HG03439 (cell line): ENCODE results near the gene MCTP1.
"Not testable (repeated sequence)": the region's sequence is repeated elsewhere in the genome, so short reads cannot be mapped to it uniquely, and the experiment has no call there.

ENCODE experiments used
- ATAC-seq: cut with Tn5 transposase; IDR thresholded peaks from one replicate; pipeline ENCODE4 v1.9.1; 2021; ENCODE audit warnings: mild to moderate bottlenecking, moderate library complexity; ENCODE audit not compliant: unreplicated experiment

Gene MCTP1

DNA sequence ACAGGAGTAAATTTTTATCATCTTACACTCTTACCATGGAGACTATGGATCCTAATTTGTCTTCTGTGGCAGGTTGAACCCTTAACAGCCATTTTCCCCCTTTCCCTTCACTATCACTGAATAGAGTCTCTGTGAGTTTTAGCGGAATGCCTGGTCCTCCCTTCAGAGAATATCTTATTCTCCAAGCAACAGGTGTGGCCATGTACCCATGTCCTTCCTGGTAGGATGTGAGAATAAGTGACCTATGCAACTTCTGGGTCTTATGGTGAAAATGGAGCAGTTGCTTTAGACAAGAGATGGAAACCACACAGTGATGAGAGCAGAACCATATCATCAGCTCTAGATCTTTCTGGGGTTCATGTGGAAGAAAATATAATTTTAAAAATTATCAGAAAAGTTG, 312.6 kb downstream of the MCTP1 start:
- no peak for ATAC-seq

DNA sequence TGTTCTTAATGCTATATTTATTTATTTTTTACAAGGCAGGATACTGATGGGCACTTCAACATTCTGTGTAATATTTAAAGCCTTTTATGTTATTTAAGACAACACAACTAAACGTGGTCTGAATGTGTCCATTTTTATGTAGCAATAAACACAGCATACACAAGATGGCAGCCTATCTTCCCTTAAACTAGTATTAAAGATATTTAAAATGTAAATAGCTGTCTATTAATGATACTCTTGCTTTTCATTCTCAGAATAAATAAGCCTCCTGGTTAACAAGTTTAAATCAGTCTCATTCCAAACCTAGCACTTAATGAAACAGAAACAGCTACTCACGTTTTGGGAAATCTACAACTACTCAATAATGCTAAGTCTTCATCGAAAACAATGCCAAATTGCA, 315.7 kb downstream of the MCTP1 start:
- ATAC-seq, result no peak

DNA sequence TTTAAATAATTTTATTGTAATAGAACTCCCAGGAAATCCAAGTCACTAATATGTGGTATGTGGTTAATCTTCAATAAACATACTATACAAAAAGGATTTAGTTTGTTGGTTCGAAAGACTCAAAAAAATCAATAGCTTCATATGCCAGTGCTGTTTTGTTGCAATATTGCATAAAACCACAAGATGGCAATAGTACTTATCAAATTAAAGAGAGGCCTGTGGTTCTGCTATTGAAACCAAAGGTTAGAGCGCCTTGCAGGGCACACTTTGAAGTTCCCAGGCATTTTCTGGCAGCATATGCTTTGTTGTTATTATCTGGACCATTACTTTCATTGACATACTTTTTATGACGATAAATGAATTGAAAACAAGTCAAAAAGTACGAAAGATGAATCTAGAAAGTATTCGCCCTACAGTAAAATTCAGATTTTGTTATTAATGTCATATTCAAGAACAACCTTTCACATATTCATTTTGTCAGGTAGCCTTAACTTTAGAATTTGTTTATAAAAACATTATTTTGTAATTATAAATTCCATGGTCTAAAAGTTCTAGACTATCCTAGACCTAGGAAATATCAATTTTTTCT, 316.3 kb downstream of the MCTP1 start:
- ATAC-seq, result peak; percentile 81

DNA sequence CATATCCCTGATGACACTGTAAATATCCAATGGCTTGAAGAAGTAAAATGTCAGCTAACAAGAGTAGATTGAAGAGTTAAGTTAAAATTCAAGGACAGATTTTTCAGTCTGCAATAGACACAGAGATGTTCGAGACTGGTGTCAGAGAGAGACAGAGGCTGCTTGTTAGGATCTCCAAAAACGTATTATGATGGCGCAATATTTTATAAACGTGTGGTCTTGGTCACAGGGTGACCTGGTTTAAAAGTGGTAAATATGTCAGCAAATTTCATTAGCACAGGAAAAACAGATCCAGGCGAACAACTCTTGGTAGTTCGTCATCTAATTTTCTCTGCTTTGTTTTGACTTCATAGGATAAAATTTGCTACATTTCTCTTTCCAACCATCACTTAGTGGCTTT, 317.4 kb downstream of the MCTP1 start:
- ATAC-seq, result no peak

DNA sequence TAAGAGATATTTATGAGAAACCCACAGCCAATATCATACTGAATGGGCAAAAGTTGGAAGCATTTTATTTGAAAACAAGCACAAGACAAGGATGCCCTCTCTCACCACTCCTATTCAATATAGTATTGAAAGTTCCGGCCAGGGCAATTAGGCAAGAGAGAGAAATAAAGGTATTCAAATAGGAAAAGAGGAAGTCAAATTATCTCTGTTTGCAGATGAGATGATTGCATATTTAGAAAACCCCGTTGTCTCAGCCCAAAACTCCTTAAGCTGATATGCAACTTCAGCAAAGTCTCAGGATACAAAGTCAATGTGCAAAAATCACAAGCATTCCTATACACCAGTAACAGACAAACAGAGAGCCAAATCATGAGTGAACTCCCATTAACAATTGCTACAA, 325.6 kb downstream of the MCTP1 start:
- not testable (repeated sequence) for ATAC-seq

DNA sequence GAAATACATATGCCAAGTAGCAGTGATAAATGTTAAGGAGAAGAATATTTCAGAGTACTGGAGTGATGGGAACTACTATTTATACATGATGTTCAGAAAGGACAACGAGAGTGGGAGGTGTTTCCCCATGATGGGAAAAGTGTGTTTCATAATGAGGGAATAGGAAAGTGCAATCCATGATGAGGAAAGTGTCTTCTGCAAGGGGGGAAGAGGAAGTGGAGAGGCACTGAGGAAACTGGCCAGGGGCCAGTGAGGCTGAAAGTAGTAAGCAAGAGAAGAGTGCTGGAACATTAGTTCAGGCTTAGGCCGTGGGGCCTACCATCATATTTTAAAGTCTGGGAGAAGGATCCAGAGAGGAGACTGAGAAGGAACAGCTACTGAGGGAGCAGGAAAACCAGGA, 339.2 kb downstream of the MCTP1 start:
- ATAC-seq, result no peak

DNA sequence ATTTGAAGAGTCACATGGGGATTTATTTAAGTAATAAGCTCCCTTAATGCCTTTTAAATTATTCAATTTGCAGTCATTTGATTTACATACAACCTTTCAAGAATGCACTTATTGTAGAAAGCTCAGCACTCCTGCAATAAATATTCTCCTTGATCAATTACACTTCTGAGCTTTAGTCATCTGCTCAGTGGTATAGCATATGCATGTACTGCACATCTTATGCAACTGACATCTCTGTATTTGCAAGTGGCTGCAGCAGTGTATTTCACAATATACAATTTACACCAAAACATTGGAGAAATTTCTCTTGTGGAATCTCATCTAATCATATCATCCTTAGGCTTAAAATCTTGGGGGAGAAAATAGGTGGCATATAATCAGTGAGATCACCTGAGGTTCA, 340.7 kb downstream of the MCTP1 start:
- ATAC-seq, result no peak

DNA sequence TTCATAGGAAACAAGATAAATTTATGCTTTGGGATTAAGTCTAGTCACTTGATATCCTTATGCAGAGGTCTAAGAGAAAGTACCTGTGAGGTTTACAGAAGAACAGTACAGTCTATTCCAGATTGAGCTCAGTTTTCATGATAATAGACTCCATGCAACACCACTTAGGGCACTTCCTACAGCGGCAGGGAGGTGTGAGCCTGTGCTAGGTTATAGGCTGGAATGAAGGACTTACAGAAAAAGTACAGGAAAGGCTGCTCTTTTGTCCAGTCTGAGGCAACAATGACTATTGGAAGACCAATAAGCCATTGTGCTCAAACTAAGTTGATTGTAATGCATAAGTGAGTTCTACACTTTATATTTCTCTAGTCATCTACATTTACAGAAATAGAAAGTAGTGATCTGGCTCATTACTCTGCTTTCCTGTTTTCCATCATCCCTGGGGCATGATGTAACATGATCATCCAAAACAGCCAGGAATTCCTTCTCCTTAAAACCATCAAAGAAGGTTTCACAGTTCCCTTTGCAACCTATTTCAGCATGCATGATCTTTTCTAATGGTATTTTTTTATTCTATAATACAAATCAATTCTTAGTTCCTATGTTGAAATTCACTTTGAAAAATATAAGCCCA, 343.7 kb downstream of the MCTP1 start:
- ATAC-seq, result no peak

DNA sequence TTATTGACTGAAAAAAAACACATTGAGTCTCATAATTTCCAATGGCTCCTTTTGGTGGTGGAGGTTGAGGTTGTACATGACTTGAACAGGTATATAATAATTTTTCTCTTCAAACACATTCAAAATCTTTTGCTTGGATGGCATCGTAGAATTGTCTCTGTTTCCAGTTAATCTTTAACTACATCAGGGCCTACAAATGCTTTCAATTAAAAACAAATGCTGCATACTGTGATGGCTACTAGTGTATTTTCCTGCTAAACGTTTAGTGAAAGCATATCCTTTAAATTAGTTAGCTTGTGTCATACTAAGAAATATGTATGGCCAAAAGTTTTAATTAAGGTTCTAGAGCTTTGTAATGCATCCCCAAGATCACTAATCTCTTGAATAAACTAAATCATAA, 352.6 kb downstream of the MCTP1 start:
- ATAC-seq, result no peak

DNA sequence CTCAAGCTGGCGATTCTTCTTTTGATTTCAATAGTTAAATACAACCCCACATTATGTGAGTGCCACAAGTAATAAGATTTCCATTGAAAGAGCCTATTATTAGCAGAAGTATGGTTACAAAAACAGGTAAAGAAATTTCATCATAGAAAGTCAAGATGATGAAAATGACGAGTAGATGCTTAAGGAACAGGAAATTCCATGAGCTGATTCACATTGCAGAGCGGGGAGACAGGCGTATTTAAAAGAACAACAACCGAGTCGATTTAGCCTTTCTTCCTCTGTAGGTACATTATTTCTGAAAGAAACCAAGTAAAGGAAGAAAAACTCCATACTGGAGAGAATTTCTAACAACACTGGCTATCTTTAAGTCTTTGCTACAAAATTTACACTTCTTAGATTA, 356.0 kb downstream of the MCTP1 start:
- ATAC-seq, result no peak

DNA sequence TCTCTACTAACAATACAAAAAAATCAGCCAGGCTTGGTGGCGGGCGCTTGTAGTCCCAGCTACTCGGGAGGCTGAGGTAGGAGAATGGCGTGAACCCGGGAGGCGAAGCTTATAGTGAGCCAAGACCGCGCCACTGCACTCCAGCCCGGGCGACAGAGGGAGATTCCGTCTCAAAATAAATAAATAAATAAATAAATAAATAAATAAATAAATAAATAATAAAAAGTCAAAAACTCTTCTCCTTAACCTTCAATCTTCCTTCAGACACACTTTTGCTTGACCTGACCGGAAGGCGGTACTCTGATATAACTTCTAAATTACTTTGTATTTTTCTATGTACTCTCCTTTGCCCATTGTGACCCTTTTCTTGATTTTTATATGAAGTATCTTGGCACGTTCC, 364.3 kb downstream of the MCTP1 start:
- ATAC-seq, result no peak

DNA sequence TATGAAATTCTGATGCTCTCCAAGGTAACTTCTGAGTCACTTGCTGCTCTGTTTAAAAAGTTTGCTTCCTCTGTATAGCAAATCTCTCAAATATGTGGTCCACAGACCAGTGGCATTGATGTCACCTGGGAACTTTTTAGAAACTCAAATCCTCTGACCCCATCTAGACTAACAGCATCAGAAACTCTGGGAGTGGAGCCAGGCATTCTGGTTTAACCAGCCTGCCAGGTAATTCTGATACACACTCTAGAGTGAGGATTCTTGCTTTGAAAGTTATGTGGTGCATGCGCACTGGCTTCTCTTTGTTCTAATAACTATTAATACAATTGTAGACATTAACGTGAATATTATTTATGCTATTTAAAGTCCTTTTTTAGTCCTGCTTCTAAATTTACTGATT, 368.3 kb downstream of the MCTP1 start:
- ATAC-seq, result no peak

DNA sequence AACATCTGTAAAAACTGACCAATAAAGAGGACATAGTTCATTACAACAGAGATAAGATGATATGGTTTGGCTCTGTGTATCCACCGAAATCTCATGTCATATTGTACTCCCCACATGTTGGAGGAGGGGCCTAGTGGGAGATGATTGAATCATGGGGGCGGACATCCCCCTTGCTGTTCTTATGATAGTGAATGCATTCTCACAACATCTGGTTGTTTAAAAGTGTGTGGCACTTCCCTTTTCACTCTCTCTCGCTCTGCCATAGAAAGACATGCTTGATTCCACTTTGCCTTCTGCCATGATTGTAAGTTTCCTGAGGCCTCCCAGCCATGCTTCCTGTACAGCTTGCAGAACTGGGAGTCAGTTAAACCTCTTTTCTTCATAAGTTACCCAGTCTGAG, 373.6 kb downstream of the MCTP1 start:
- no peak for ATAC-seq

DNA sequence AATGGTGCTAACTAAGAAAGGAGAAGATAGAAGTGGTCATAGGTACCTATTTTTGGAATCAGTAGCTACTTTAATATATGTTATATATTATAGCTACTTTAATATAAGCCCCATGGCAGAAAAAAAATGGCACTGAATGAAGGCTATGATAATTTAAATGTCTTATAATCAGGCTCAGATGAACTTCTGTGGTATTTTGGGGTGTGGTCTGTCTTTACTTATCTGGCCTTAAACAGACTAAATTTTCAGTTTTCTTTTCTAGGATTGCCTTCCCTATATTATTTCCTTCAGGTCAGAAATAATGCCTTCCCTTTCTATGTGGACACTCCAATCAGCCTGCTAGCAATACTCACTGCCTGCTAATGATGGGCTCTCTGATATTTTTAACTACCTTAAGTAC, 374.2 kb downstream of the MCTP1 start:
- ATAC-seq, result no peak

DNA sequence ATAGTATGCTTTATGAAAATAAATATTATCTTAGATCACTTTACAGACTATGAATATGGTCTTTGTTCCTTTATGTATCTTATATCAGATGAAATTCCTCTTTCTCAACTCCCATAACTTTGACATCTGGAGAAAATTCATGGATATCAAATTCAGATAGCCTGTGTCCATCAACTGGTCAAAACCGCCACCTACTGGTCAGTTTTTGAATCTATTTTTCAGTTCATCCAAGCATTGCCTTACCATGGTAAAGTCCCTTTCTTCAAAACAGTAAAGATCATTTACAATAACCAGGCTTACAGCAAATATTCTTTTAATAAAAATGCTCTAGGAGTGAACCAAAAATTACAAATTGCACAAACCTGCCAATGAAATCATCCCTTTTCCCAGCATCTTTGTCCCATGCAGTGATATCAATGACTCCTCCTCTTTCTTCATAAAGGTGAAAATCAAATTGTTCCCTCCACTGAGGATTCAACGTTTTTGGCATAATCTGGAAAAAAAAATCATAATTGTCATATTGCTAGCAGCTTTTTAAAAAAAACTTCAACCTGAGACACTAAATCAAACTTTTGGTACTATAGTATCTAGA, 375.9 kb downstream of the MCTP1 start:
- ATAC-seq, result no peak

DNA sequence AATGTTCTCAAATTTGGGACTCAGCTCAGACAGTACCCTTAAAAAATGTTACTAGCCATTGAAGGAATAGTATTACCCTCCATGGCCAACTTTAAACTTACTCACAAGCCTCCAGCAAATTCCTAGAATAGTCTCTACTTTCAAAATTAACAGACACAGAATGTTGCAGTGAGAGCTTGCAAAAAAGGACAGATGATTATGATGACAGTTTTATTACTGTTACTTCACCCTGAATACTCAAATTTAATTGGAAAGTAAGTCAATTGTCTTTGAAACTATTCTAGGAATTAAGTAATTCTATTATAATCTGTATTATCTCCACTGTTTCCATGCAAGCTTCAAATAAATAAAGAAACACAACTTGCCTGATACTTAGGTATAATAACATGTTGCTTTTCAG, 378.1 kb downstream of the MCTP1 start:
- no peak for ATAC-seq

DNA sequence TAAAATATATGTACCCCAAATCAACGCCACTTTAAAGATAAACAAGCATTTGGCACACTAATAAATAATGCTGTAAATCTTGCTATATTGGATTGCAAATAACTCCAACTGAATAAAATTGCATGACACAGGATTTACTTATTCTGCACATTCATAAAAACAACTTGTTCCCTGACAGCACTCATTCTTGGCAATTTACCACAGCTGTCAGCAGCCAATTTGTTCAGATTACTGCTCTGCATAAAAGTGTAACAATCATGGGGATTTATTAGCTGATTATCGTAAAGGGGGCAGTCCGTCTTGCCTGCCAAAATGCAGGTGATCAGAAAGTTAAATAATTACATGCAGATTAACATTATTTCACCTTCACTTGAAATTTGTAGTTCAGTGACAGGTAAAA, 381.2 kb downstream of the MCTP1 start:
- no peak for ATAC-seq

DNA sequence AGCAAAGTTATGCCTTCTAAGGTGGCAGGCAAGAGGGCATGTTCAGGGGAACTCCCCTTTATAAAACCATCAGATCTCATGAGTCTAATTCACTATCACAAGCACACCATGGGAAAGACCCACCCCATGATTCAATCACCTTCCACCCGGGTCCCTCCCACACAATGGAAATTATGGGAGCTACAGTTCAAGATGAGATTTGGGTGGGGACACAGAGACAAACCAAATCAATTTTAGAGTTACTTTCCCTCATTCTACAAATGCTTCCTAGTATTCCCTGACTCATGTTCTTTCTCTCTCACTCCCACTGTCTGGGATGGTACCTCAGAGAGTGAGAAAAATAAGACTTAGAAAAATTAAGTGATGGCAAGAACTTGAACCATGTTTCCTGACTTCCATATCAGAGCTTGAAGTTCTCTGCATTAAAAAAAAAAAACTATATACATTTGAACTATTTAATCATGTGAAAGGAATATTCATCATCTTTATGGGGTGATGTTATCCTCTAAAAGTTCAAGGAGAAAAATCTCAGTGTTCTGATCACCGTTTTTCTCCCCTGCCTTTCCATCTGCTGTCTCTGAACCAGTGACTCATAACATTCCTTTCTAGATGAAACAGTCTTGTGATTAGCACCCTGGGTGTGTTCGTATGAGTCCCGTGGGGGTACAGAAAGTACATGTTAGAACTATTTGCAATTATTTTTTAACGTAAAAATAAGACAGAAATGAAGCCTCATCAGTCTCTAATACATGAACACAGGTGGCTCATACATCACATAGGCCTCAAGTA, 383.5 kb downstream of the MCTP1 start:
- peak; percentile 77 for ATAC-seq

DNA sequence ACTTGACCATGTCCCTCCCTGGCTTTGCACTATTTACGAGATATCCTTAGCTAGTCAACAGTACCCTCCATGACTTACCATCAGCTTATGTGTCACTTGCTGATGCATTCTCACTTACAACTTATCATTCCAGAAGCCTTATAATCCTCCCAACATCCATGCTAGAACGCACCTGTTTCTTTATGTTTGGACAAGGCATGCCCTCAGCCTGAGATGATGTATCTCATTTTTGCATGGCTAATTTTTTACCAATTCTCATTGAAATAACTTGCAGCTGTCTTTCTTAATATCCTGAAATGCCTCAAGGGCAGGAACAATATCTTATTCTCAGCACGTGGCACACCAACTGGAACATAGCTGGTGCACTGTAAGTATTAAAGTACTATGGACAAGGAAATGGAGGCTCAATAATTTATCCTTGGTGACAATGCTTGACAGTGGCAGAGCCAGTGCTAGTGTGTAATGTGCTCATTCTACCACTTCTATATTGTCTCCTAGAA, 384.8 kb downstream of the MCTP1 start:
- ATAC-seq, result no peak

DNA sequence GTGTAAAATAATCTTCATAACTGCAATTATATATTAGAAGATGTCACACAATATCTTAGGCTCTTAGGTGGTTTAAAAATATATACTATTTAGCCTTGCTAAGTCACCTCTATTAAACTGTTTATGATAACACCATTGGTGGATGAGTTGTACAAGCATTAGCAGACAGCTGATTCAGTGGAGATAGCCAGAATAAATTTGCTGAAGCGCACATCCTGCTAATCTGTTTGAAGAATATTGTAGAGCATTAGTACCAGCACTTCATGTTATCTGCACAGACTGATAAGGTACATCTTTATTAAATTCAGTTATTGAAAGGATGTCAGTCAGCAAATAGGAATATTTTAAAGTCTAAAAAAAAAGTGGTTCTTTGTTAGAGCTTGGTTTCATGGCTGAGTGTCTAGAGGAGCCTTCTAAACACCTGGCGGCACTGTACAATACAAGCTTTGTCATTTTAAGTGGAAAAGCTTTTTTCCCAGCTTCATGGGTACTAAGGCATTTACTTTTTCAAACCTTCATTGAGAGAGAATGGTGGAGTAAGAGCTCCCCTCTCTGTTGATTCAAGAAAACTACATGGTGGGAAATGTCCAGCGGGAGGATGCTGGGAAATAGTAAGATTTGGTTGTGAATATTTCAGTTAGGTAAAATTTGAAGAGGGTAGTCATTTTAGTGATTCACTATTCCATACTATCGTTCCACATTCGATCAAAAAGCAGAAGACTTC, 391.3 kb downstream of the MCTP1 start:
- no peak for ATAC-seq

DNA sequence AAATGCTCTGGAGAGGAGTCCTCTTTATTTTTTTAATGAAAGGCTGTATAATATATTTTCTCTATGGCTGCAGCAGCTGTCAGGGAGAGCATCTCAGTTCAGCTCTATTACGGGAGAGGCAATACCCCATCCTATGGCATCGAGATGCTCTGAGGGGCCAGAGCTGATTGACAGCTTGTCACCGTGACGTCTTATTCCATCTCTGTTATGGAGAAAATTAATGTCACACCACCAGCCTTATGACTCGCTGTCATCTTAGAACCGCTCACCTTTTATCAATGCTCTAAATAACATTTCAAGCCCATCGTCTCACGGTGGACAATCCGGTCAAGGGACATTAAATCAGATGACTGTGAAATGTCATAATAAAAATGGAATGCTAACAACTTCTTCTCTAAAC, 392.9 kb downstream of the MCTP1 start:
- ATAC-seq, result no peak
